Measurements from ENCODE around the gene STX11. TPM values are rescaled to one million over a fixed set of nuclear protein-coding genes. Genes with fewer than 3 reads are reported as not detected.

The STX11 gene
- polyA plus RNA-seq, 2 of the 4 experiments (the other 2 are of a cell fraction): 0.36 to 0.78 TPM

GRCh38 chr6:144145541-144145940, 4.8 kb upstream of the STX11 start (continued):
- TF ChIP-seq, protein P1, sequence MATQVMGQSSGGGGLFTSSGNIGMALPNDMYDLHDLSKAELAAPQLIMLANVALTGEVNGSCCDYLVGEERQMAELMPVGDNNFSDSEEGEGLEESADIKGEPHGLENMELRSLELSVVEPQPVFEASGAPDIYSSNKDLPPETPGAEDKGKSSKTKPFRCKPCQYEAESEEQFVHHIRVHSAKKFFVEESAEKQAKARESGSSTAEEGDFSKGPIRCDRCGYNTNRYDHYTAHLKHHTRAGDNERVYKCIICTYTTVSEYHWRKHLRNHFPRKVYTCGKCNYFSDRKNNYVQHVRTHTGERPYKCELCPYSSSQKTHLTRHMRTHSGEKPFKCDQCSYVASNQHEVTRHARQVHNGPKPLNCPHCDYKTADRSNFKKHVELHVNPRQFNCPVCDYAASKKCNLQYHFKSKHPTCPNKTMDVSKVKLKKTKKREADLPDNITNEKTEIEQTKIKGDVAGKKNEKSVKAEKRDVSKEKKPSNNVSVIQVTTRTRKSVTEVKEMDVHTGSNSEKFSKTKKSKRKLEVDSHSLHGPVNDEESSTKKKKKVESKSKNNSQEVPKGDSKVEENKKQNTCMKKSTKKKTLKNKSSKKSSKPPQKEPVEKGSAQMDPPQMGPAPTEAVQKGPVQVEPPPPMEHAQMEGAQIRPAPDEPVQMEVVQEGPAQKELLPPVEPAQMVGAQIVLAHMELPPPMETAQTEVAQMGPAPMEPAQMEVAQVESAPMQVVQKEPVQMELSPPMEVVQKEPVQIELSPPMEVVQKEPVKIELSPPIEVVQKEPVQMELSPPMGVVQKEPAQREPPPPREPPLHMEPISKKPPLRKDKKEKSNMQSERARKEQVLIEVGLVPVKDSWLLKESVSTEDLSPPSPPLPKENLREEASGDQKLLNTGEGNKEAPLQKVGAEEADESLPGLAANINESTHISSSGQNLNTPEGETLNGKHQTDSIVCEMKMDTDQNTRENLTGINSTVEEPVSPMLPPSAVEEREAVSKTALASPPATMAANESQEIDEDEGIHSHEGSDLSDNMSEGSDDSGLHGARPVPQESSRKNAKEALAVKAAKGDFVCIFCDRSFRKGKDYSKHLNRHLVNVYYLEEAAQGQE (IDR thresholded peaks at IDR 0.05): no peak
- TF ChIP-seq, protein P2, sequence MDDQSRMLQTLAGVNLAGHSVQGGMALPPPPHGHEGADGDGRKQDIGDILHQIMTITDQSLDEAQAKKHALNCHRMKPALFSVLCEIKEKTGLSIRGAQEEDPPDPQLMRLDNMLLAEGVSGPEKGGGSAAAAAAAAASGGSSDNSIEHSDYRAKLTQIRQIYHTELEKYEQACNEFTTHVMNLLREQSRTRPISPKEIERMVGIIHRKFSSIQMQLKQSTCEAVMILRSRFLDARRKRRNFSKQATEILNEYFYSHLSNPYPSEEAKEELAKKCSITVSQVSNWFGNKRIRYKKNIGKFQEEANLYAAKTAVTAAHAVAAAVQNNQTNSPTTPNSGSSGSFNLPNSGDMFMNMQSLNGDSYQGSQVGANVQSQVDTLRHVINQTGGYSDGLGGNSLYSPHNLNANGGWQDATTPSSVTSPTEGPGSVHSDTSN (IDR thresholded peaks at IDR 0.05): no peak
- TF ChIP-seq FOSB (CRISPR knock-in tag; IDR thresholded peaks at IDR 0.05): no peak
- TF ChIP-seq TP53 (CRISPR knock-in tag; IDR thresholded peaks at IDR 0.05): no peak
- no peak for TF ChIP-seq EP300 (IDR thresholded peaks at IDR 0.05)
- TF ChIP-seq ZFP36 (IDR thresholded peaks at IDR 0.05; ENCODE audit: borderline replicate concordance, partially characterized antibody): no peak
- TF ChIP-seq RARB (CRISPR knock-in tag; IDR thresholded peaks at IDR 0.05): no peak
- TF ChIP-seq FOXS1 (CRISPR knock-in tag; IDR thresholded peaks at IDR 0.05): no peak
- TF ChIP-seq ZC3H11A (IDR thresholded peaks at IDR 0.05): no peak
- TF ChIP-seq CHD4 (IDR thresholded peaks at IDR 0.05; ENCODE audit: borderline replicate concordance): no peak

- DNase-seq (ENCODE audit: low read depth in 1 of 2, low spot score in 1 of 2): no peak
These were observed 1.4 kb upstream of the STX11 start for GRCh38 chr6:144148886-144149285.

More at GRCh38 chr6:144148886-144149285, 1.4 kb upstream of the STX11 start:
- no peak overlapping the region for H3K4me2 ChIP-seq
- H3K27ac ChIP-seq: no peak overlapping the region
- FAIRE-seq (no peak), ATAC-seq (no peak)
- no peaks in the 10 kb centered on the region for H3K9me3 ChIP-seq
- POLR2A ChIA-PET: no interaction called here
- 0 out of 3 replicates have a peak, but pooled peaks cover 6% of the 10 kb centered on the region for H3K4me1 ChIP-seq
- H3K4me3 ChIP-seq: no peak overlapping the region
- CTCF ChIA-PET: no interaction called here
- TF ChIP-seq FOSL2 (IDR thresholded peaks at IDR 0.05) (no peak), FOSL2 (CRISPR knock-in tag; IDR thresholded peaks at IDR 0.05) (no peak), CHD4 (IDR thresholded peaks at IDR 0.05; ENCODE audit: borderline replicate concordance) (no peak), KDM1A (IDR thresholded peaks at IDR 0.05; ENCODE audit: low read depth) (no peak), SREBF2 (IDR thresholded peaks at IDR 0.05) (no peak), ZFP36 (IDR thresholded peaks at IDR 0.05; ENCODE audit: borderline replicate concordance, partially characterized antibody) (no peak), RNF2 (IDR thresholded peaks at IDR 0.05; ENCODE audit: borderline replicate concordance, low read depth) (no peak), MYC (IDR thresholded peaks at IDR 0.05; ENCODE audit: borderline replicate concordance, low read length) (no peak), BCL3 (IDR thresholded peaks at IDR 0.05) (no peak), SMC3 (IDR thresholded peaks at IDR 0.05) (no peak), ELK1 (IDR thresholded peaks at IDR 0.05; ENCODE audit: low read depth, low read length) (no peak), ESRRA (IDR thresholded peaks at IDR 0.05; ENCODE audit: borderline replicate concordance, low read length) (no peak), JUN (IDR thresholded peaks at IDR 0.05) (no peak), CBX8 (IDR thresholded peaks at IDR 0.05) (no peak)
- TF ChIP-seq, protein P3, sequence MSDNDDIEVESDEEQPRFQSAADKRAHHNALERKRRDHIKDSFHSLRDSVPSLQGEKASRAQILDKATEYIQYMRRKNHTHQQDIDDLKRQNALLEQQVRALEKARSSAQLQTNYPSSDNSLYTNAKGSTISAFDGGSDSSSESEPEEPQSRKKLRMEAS (IDR thresholded peaks at IDR 0.05): no peak
- 88% methylated on average over 4 of the region's 4 CpGs for WGBS (ENCODE audit: missing lambda C conversion rate)

All from A549 (cell line).